PFSK-1 (cell line): ENCODE measurements around the gene RCOR3.

Experiments used
- POLR2AphosphoS5 ChIP-seq: IDR thresholded peaks from 2 replicates; pipeline ENCODE4 v1.6.1; 2012; ENCODE audit warnings: low read depth, mild to moderate bottlenecking, control low read depth, low read length, moderate library complexity
- TAF1 ChIP-seq: IDR thresholded peaks from 2 replicates; pipeline ENCODE4 v1.6.1; 2012; ENCODE audit warnings: low read length, control low read depth, borderline replicate concordance; ENCODE audit not compliant: insufficient read depth

GRCh38 chr1:211247921-211248320 is 11.2 kb upstream of the RCOR3 start:
- TF ChIP-seq TAF1 = no peak
- no peak for TF ChIP-seq POLR2AphosphoS5
